Measurements from ENCODE around the gene ARHGEF2. TPM values are rescaled to one million over a fixed set of nuclear protein-coding genes. Genes with fewer than 3 reads are reported as not detected.

Gene ARHGEF2
- 197 and 230 TPM in 2 replicates for total RNA-seq

- H3K27me3 ChIP-seq (ENCODE audit: control insufficient read depth, insufficient read depth, low read length) = no peaks in the 10 kb centered on the region
- H3K4me3 ChIP-seq (ENCODE audit: low read depth, low read length) = peak within 1 kb of the TSS; percentile 84
- DNase-seq (ENCODE audit: low read depth) = no peak
- TF ChIP-seq, protein P1, sequence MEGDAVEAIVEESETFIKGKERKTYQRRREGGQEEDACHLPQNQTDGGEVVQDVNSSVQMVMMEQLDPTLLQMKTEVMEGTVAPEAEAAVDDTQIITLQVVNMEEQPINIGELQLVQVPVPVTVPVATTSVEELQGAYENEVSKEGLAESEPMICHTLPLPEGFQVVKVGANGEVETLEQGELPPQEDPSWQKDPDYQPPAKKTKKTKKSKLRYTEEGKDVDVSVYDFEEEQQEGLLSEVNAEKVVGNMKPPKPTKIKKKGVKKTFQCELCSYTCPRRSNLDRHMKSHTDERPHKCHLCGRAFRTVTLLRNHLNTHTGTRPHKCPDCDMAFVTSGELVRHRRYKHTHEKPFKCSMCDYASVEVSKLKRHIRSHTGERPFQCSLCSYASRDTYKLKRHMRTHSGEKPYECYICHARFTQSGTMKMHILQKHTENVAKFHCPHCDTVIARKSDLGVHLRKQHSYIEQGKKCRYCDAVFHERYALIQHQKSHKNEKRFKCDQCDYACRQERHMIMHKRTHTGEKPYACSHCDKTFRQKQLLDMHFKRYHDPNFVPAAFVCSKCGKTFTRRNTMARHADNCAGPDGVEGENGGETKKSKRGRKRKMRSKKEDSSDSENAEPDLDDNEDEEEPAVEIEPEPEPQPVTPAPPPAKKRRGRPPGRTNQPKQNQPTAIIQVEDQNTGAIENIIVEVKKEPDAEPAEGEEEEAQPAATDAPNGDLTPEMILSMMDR (IDR thresholded peaks at IDR 0.05; ENCODE audit: insufficient read depth, low read length, poor library complexity, severe bottlenecking) = peak; percentile 38
- no peaks in the 10 kb centered on the region for H3K36me3 ChIP-seq (ENCODE audit: control insufficient read depth, insufficient read depth, low read length)
Measured at GRCh38 chr1:155978325-155978972, at the start of gene ARHGEF2. TSS of gene ARHGEF2 (minus strand) at chr1:155978547. CDS start at chr1:155978427, 120 bp downstream.

GRCh38 chr1:156026588-156026987 is 48.2 kb upstream of the ARHGEF2 start:
- Histone ChIP-seq H3K4me3 (ENCODE audit: low read depth, low read length) (no peak overlapping the region), H3K27me3 (ENCODE audit: control insufficient read depth, insufficient read depth, low read length) (no peaks in the 10 kb centered on the region), H3K36me3 (ENCODE audit: control insufficient read depth, insufficient read depth, low read length) (no peaks in the 10 kb centered on the region)
- TF ChIP-seq, protein P1 (IDR thresholded peaks at IDR 0.05; ENCODE audit: insufficient read depth, low read length, poor library complexity, severe bottlenecking) = no peak
- DNase-seq (ENCODE audit: low read depth) = no peak

- Histone ChIP-seq H3K4me3 (ENCODE audit: low read depth, low read length) (no peak overlapping the region), H3K36me3 (ENCODE audit: control insufficient read depth, insufficient read depth, low read length) (no peaks in the 10 kb centered on the region), H3K27me3 (ENCODE audit: control insufficient read depth, insufficient read depth, low read length) (no peaks in the 10 kb centered on the region)
- DNase-seq (ENCODE audit: low read depth) = no peak
- TF ChIP-seq, protein P1 (IDR thresholded peaks at IDR 0.05; ENCODE audit: insufficient read depth, low read length, poor library complexity, severe bottlenecking) = peak; percentile 87
Measured at GRCh38 chr1:156025876-156026275, 47.5 kb upstream of the ARHGEF2 start.

DNA sequence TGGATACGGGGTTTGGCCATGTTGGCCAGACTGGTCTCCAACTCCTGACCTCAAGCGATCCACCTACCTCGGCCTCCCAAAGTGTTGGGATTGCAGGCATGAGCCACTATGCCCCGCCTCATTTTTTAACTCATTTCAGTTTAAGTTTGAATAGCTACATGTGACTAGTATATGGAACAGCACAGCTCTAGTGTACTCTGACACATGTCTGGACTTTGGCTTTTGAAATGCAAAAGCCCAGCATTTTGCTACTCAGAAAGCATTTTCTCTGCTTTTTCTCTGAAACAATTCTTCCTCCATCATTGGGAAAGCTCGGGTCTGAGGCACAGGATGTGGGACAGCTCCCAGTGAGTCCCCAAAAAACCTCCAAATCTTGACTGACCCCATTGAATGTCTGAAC is 46.5 kb upstream of the ARHGEF2 start:
- TF ChIP-seq, protein P1 (IDR thresholded peaks at IDR 0.05; ENCODE audit: insufficient read depth, low read length, poor library complexity, severe bottlenecking) = no peak
- DNase-seq (ENCODE audit: low read depth) = no peak
- H3K4me3 ChIP-seq (ENCODE audit: low read depth, low read length) = no peak overlapping the region
- no peaks in the 10 kb centered on the region for H3K27me3 ChIP-seq (ENCODE audit: control insufficient read depth, insufficient read depth, low read length)
- H3K36me3 ChIP-seq (ENCODE audit: control insufficient read depth, insufficient read depth, low read length) = no peaks in the 10 kb centered on the region

DNA sequence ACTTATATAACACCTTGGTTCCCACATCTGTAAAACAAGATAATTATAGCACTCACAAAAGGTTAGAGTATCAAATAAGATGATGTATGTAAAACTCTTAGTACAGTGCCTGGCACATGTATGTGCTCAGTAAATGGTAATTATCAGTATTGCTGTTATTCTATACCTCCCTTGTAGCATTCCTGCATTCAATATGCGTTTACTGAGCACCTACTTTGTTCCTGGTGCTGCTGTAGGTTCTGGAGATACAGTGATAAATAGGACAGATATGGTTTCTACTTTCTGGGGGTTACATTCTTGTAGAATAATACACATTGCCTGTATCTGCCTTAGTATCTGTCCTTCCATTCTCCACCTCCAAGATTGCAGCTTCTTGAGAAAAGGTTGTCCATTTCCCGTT is 43.6 kb upstream of the ARHGEF2 start:
- no peak overlapping the region for H3K4me3 ChIP-seq (ENCODE audit: low read depth, low read length)
- no peaks in the 10 kb centered on the region for H3K27me3 ChIP-seq (ENCODE audit: control insufficient read depth, insufficient read depth, low read length)
- TF ChIP-seq, protein P1 (IDR thresholded peaks at IDR 0.05; ENCODE audit: insufficient read depth, low read length, poor library complexity, severe bottlenecking) = no peak
- no peak for DNase-seq (ENCODE audit: low read depth)
- H3K36me3 ChIP-seq (ENCODE audit: control insufficient read depth, insufficient read depth, low read length) = no peaks in the 10 kb centered on the region

DNA sequence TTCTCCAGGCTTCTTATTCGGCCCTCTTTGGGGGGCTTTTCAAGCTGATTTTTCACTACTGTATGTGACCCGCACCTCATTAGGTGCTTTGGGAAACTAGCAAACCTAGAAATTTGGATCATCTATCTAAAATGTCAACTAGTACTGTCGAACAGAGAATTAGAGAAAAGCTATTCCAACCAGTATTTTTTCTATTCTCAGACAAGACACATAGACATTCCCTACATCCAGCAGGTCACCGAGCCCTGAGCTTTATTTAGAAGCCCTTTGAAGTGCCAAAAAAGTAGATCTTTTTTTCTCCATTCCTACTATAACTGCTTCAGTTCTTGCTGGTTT is 42.7 kb upstream of the ARHGEF2 start:
- TF ChIP-seq, protein P1 (IDR thresholded peaks at IDR 0.05; ENCODE audit: insufficient read depth, low read length, poor library complexity, severe bottlenecking) = no peak
- Histone ChIP-seq H3K4me3 (ENCODE audit: low read depth, low read length) (peak overlapping the region; percentile 87), H3K27me3 (ENCODE audit: control insufficient read depth, insufficient read depth, low read length) (no peaks in the 10 kb centered on the region), H3K36me3 (ENCODE audit: control insufficient read depth, insufficient read depth, low read length) (peaks cover 2% of the 10 kb centered on the region)
- no peak for DNase-seq (ENCODE audit: low read depth)

Measured in kidney epithelial cell (primary cell).